ENCODE data around the gene ARID1B.

DNA sequence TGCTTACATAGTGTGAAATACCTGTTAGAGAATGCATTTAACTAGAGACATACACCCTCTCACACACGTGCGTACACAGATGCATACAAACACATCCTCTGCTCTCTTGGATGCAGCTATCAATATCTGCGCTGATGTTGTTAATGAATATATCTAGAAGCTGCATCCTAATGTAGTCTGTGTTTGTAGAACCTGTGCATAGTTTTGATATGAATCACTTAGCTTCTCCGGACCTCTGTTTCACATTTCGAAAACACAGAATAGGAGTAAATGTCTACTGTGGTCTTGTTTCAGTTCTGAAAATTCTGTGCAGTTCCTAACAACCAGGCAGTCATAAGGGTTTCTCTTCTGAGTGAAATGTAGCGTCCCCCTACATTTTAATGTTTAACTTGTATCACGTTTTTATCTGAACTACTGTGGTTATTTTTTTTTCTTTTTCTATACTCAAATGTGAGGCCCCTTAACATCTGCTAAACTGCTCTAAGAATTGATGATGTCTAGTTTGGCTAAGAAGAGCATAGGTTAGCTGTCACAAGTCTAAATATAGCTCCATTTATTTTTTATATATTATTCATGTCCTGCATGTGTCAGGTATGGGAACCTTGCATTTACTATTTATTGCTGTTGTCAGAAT is 291.6 kb downstream of the ARID1B start:
- TF ChIP-seq, protein P1, sequence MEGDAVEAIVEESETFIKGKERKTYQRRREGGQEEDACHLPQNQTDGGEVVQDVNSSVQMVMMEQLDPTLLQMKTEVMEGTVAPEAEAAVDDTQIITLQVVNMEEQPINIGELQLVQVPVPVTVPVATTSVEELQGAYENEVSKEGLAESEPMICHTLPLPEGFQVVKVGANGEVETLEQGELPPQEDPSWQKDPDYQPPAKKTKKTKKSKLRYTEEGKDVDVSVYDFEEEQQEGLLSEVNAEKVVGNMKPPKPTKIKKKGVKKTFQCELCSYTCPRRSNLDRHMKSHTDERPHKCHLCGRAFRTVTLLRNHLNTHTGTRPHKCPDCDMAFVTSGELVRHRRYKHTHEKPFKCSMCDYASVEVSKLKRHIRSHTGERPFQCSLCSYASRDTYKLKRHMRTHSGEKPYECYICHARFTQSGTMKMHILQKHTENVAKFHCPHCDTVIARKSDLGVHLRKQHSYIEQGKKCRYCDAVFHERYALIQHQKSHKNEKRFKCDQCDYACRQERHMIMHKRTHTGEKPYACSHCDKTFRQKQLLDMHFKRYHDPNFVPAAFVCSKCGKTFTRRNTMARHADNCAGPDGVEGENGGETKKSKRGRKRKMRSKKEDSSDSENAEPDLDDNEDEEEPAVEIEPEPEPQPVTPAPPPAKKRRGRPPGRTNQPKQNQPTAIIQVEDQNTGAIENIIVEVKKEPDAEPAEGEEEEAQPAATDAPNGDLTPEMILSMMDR (conservative IDR thresholded peaks at IDR 0.05; ENCODE audit: low read length): no peak
- no peak for TF ChIP-seq EZH2phosphoT487 (IDR thresholded peaks at IDR 0.05; ENCODE audit: borderline replicate concordance, low read depth, low read length)

All from OCI-LY7 (cell line).